ENCODE results near the gene RPL10. TPM values are rescaled to one million over a fixed set of nuclear protein-coding genes. Genes with fewer than 3 reads are reported as not detected.
A peak's percentile ranks its signal among the peaks of the same experiment; 100 is the strongest.

The RPL10 gene
- total RNA-seq, 2 donors from 2014 or later, result 2,221 to 4,479 TPM

- Histone ChIP-seq H3K4me1 (ENCODE audit: control insufficient read depth in 1 of 2, low read depth in 2 of 2) (peaks cover 5 to 27% of the 10 kb centered on the region in 2 donors), H3K4me3 (peak overlapping the region; percentile 85), H3K27me3 (replicated peaks; ENCODE audit: insufficient read depth) (no peaks in the 10 kb centered on the region), H3K9me3 (no peaks in the 10 kb centered on the region), H3K27ac (peak overlapping the region in 1 of 2 donors; percentile 44), H3K36me3 (no peaks in the 10 kb centered on the region)
- DNase-seq (ENCODE audit: low spot score), result no peak
- ATAC-seq (ENCODE audit: insufficient number of reproducible peaks, low FRiP score, low read depth), result no peak
- TF ChIP-seq CTCF (IDR thresholded peaks at IDR 0.05), result no peak
Observed at GRCh38 chrX:154426916-154427770, 29.0 kb downstream of the RPL10 start.

GRCh38 chrX:154428176-154429171 lies 30.3 kb downstream of the RPL10 start, which contains the start of gene ATP6AP1:
TSS of gene ATP6AP1 (plus strand) at chrX:154428677. CDS start at chrX:154428693, 16 bp downstream.
- TF ChIP-seq CTCF (IDR thresholded peaks at IDR 0.05), result no peak
- Histone ChIP-seq H3K4me1 (ENCODE audit: control insufficient read depth in 1 of 2, low read depth in 2 of 2) (peaks cover 5 to 27% of the 10 kb centered on the region in 2 donors), H3K27me3 (replicated peaks; ENCODE audit: insufficient read depth) (no peaks in the 10 kb centered on the region), H3K9me3 (no peaks in the 10 kb centered on the region), H3K27ac (peak within 1 kb of the TSS; percentile 38 to 67), H3K4me3 (peak within 1 kb of the TSS; percentile 85), H3K36me3 (no peaks in the 10 kb centered on the region)
- DNase-seq (ENCODE audit: low spot score) (peak; percentile 68), ATAC-seq (ENCODE audit: insufficient number of reproducible peaks, low FRiP score, low read depth) (peak; percentile 77)

- H3K4me1 ChIP-seq (ENCODE audit: control insufficient read depth in 1 of 2, low read depth in 2 of 2), result peaks cover 5 to 27% of the 10 kb centered on the region in 2 donors
- H3K4me3 ChIP-seq, result peak overlapping the region; percentile 85
- H3K9me3 ChIP-seq, result no peaks in the 10 kb centered on the region
- no peaks in the 10 kb centered on the region for H3K36me3 ChIP-seq
- no peak for TF ChIP-seq CTCF (IDR thresholded peaks at IDR 0.05)
- ATAC-seq (ENCODE audit: insufficient number of reproducible peaks, low FRiP score, low read depth) (no peak), DNase-seq (ENCODE audit: low spot score) (no peak)
- H3K27me3 ChIP-seq (replicated peaks; ENCODE audit: insufficient read depth), result no peaks in the 10 kb centered on the region
- H3K27ac ChIP-seq, result no peak overlapping the region
Observed at GRCh38 chrX:154429711-154430110, 31.5 kb downstream of the RPL10 start.

GRCh38 chrX:154430479-154430878 lies 32.3 kb downstream of the RPL10 start:
- Histone ChIP-seq H3K27me3 (replicated peaks; ENCODE audit: insufficient read depth) (no peaks in the 10 kb centered on the region), H3K9me3 (no peaks in the 10 kb centered on the region), H3K4me3 (no peak overlapping the region), H3K27ac (peak overlapping the region in 1 of 2 donors; percentile 30), H3K36me3 (no peaks in the 10 kb centered on the region), H3K4me1 (ENCODE audit: control insufficient read depth in 1 of 2, low read depth in 2 of 2) (peaks cover 5 to 27% of the 10 kb centered on the region in 2 donors)
- ATAC-seq (ENCODE audit: insufficient number of reproducible peaks, low FRiP score, low read depth) (no peak), DNase-seq (ENCODE audit: low spot score) (no peak)
- TF ChIP-seq CTCF (IDR thresholded peaks at IDR 0.05), result no peak
